ENCODE data around the gene IRF2.

IRF2 gene

DNA sequence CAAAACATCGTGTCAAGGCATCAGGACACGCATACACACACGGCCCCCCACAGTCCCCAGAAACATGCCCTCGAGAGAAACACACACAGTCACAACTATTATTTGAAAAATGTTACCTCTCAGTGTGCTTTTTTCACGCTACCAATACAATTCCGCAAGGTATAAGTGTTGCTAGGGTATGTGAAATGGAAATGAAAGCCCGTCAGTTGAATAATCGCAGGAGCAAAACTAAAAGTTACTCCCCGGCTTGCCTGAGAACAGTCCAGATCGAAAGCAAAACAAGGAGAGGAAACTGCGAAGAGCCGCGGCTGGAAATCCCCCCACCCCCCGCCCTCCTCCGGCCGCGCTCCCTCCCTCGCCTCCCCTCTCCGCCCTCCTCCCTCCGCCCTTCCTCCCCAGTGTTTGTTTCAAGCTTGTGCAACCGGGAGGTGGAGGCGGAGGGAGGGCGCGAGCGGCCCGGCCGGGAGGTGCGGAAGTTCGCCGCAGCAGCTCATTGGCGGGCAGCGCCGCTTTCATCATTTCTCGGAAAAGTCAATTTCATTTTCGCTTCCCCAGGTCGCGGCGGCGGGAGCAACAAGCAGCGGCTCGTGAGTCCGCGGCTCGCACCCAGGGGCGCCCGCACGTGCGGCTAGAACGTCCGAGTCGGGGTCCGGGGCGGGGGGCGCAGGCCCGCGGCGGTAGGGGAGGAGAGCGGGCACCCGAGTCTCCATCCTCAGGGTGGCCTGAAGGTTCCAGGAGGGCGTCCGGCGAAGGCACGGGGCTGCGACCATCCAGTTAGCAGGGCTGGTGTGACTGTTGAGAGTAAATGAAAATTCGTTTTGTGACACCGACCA, at the start of gene IRF2:
TSS of gene IRF2 (minus strand) at position 288 of the 833 bp plus-strand sequence. CDS start 45,486 bp downstream, outside the sequence.
- peak; percentile 95 for DNase-seq (ENCODE audit: low read depth)
- H3K4me3 ChIP-seq (ENCODE audit: control insufficient read depth, low read depth, low read length): peak within 1 kb of the TSS; percentile 74
- TF ChIP-seq, protein P1, sequence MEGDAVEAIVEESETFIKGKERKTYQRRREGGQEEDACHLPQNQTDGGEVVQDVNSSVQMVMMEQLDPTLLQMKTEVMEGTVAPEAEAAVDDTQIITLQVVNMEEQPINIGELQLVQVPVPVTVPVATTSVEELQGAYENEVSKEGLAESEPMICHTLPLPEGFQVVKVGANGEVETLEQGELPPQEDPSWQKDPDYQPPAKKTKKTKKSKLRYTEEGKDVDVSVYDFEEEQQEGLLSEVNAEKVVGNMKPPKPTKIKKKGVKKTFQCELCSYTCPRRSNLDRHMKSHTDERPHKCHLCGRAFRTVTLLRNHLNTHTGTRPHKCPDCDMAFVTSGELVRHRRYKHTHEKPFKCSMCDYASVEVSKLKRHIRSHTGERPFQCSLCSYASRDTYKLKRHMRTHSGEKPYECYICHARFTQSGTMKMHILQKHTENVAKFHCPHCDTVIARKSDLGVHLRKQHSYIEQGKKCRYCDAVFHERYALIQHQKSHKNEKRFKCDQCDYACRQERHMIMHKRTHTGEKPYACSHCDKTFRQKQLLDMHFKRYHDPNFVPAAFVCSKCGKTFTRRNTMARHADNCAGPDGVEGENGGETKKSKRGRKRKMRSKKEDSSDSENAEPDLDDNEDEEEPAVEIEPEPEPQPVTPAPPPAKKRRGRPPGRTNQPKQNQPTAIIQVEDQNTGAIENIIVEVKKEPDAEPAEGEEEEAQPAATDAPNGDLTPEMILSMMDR (conservative IDR thresholded peaks at IDR 0.05; ENCODE audit: control insufficient read depth, insufficient read depth, low read depth, low read length): no peak

DNA sequence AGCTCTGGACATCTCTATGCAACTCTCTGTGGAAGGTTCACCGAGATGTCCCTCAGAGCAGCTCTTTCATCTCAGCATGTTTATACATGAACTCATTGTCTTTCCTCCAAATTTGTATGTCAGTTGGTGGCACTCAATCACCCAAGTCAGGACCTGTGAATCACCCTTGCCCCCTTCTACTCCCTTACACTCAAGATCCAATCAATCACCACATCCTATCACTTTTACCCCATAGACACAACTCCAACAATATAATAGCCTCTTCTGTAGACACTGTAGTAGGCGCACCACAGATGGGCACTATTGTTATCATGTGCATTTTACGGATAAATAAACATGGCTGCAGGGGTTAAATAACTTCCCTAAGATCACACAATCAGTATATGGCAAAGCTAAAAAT, 41.3 kb upstream of the IRF2 start:
- TF ChIP-seq, protein P1 (conservative IDR thresholded peaks at IDR 0.05; ENCODE audit: control insufficient read depth, insufficient read depth, low read depth, low read length): no peak
- DNase-seq (ENCODE audit: low read depth): no peak
- H3K4me3 ChIP-seq (ENCODE audit: control insufficient read depth, low read depth, low read length): no peak overlapping the region

DNA sequence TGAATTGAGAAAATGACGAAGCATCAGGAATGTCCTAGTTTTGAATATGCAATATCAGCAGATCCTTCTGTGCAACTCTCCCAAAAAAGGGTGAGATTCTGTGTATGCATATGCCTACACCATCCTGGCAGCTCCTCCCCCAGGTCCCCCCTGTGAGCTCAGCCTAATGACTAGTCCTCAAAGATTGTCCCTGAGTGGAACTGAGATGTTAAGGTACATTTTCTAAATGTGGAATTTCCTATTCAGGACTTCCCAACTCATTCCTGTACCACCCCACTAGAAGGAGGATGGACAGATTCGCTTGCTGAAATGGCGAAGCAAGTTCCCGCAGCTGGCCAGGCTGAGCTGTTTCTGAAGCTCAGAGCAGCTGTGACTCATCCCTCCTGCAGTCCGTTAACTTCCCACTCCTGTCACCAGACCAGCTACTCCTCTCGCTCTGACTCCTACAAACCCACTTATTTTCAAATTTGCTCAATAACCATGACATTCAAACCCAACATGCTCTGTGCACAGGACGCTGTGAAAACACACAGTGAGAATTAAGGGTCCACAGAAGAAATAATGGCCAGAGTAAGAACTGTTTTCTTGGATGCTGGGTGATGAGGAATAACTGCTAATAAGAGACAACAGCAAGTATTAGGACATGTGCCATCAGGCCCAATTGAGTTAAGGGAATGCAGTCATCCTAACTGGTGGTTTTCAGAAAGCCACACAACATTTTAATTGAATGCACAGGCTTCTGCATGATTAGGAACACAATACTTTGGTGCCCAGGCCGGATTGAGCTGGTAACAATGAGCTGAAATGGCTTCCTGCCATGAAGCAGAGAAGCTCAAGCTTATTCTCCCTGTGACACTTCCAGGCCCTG, 40.0 kb upstream of the IRF2 start:
- TF ChIP-seq, protein P1 (conservative IDR thresholded peaks at IDR 0.05; ENCODE audit: control insufficient read depth, insufficient read depth, low read depth, low read length): no peak
- DNase-seq (ENCODE audit: low read depth): peak; percentile 92
- H3K4me3 ChIP-seq (ENCODE audit: control insufficient read depth, low read depth, low read length): peak overlapping the region; percentile 29

DNA sequence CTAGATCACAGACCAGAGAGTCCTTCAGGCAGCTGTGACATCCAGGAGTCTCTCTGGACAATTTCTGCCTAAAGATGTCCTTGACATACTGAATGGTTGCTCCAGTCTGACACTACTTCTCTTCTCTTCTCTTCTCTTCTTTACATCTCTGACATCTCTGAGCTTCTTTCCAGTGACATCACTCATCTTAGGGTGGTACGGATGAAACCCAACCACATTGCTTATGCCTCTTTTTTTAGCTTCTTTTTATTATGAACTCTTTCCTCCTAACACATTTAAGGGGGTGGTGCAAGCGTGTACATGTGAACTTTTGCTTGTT, 39.4 kb upstream of the IRF2 start:
- peak; percentile 67 for DNase-seq (ENCODE audit: low read depth)
- H3K4me3 ChIP-seq (ENCODE audit: control insufficient read depth, low read depth, low read length): peak overlapping the region; percentile 29
- TF ChIP-seq, protein P1 (conservative IDR thresholded peaks at IDR 0.05; ENCODE audit: control insufficient read depth, insufficient read depth, low read depth, low read length): no peak

DNA sequence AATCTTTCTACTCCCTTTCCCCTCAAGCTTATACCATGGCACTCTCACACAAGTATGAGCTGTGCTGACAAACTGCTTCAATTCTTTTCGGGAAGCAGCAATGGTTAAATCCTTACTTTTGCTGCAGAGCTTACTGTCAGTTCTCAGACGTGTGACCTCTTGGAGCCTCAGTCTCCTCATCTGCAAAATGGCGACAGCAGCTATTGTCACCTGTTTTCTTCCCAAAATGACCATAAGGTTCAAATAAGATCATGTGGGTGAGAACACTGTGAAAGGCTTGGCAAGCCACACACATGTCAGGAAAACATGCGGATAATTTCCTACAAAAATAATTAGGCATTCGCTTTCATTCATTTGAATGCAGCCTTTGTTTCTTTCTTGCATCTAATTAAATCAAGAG, 36.8 kb upstream of the IRF2 start:
- TF ChIP-seq, protein P1 (conservative IDR thresholded peaks at IDR 0.05; ENCODE audit: control insufficient read depth, insufficient read depth, low read depth, low read length): no peak
- H3K4me3 ChIP-seq (ENCODE audit: control insufficient read depth, low read depth, low read length): no peak overlapping the region
- no peak for DNase-seq (ENCODE audit: low read depth)

DNA sequence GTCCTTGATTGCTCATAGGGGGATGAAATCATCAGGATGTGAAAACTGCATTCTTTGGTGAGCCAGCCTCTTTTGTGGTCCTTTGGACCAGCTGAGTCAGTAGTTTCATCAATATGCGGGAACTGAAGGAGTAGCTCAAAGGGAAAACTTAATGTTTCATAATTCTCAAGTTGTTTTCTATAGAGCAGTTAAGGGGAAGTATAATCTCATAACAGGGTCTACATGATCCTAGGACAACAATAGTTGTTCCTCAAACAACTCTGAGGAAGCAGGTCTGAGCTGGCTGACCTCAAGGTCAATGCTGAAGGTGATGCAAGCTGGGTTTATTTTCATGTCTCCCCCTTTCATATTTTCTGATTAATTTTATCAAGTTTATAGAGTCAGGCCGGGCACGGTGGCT, 36.1 kb upstream of the IRF2 start:
- peak; percentile 9 for DNase-seq (ENCODE audit: low read depth)
- H3K4me3 ChIP-seq (ENCODE audit: control insufficient read depth, low read depth, low read length): no peak overlapping the region
- TF ChIP-seq, protein P1 (conservative IDR thresholded peaks at IDR 0.05; ENCODE audit: control insufficient read depth, insufficient read depth, low read depth, low read length): no peak
